Measurements from ENCODE around the gene GREB1L.

GREB1L gene

DNA sequence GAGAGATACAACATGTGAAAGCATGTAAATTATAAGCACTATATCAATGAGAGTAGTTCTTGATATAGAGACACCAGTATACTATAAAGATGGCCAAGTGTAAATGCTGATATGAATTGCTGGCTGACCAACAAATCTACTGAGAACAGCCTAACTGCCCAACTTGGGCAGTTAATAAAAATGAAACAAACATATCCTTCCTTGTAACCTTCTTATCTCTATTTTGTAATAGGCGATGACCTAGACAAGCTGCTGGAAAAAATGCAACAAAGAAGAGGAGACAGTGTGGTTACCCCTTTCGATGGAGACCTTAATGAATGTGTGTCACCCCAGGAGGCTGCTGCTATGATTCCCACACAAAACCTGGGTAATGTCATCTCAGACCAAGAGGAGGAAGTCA lies 209.8 kb downstream of the GREB1L start:
- no peak for FAIRE-seq

DNA sequence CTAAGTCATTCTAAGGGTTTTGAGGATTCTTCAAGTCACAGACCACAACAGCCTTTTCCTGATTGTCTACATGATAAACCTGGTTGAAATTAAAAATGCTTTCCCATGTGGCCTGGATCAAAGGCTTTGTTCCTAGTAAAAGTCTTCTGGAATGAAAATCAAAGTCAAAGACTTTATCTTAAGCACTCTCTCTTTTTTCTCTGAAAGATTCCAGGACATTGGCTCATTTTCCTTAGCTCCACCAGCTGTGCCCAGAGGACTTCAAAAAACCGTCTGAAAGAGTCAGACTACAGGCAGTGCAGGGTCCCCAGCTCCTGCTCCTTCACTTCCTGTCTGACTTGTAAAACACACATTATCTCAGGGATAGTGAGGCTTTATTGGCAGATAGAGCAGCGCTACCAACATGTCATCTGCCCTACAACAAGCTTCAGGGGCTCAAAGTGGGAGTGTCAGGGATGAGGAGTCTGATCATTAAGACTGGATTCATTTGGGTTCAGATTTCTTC lies 210.3 kb downstream of the GREB1L start:
- FAIRE-seq: no peak

DNA sequence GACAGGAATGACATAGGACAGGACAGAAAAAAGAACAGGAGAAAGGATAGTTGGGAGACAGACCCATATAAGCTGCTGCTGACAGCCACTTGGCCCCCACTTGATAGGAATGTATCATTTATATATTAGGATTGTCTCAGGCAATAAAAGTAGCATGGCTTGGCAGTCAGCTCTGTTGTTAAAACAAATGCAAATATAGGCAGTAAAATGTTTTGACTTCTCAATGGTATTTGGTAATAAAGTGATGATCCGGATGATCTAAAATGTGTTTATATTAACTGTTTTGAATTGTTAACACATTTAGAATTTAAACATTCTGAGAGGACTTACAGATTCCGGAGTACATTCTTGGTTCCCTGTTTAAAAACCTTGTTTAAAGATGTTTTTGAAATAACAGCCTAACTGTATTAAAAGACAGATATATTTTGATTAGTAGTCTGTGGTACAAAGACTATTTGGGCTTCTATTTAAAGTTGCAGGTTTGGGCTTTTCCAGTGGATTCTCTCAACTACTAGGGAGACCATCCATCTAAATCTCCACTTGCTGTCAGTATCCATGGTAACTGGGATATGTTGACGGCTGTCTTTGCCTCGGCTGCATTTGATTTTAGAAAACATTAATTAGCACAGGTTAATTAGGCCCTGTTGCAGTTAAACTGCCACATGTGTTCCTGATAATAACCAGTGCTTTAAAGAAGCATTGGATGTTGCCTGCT lies 210.9 kb downstream of the GREB1L start:
- FAIRE-seq: no peak

DNA sequence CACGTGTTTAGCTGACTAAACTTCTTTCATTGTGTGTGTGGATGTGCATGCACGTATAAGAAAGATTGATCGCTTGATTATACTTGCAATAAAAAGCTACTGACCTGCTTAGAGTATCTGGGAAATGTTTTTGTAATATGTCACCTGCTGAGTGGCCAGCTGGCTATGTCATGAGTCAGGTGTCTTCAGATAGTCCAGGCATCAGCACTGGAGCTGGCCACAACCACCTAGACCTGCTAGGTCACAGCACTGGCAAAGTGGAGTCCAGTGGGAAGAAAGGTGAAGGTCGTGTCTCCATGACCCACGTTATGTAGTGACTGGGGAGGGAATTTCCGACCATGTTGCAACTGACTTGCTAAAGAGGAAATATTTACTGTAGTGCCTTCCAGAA lies 211.5 kb downstream of the GREB1L start:
- no peak for FAIRE-seq

DNA sequence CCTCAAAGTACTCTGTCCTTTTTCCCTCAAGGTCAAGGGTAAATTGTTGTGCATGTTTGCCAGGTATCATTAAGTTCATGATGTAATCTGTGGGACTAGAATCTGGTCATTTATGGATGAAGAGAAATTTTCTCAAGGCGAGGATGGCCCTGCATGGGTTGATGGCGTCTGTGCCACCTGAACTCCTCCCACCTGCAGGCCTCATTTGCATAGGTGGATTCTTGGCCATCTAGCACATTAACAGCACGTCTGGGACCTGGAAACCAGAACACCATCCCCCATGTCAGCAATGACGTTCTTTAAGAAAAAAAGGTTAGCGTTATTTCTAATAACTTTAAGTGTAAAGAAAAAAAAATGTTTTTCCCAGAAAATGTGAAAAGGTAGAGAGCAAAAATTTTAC lies 212.7 kb downstream of the GREB1L start:
- FAIRE-seq: no peak

DNA sequence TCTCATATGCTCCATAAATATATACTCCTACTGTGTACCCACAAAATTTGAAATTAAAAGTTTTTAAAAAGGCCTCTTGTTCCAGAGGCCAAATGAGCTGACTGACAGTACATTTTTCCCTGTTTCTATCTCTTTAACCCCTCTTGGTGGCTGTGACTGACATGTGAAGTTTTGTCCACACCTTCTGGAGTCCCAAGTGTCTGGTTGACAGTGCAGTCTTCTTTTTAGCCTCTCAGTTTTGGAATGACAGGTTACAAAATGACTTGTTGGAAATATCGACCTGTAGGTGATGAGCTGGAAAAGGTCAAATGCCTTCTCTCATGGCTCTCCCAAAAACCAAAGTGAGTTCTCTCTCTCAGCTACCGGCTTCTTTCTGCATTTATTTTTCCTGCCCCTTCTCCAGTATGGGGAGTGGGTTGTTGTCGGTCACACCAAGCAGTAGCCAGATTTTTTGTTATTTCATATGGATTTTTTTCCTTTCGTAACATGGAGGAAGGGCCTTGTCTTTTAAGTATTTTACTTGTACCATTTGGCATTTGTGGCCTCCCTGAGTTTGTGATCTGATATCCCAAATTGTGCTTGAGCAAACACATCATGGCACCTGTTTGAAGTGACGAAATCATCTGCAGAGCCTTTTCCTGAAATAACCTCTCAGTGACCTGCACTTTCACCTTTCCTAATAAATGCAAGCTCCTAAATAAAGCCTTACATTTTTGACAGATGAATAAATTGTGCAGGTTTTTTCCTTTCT lies 214.6 kb downstream of the GREB1L start:
- FAIRE-seq: no peak

DNA sequence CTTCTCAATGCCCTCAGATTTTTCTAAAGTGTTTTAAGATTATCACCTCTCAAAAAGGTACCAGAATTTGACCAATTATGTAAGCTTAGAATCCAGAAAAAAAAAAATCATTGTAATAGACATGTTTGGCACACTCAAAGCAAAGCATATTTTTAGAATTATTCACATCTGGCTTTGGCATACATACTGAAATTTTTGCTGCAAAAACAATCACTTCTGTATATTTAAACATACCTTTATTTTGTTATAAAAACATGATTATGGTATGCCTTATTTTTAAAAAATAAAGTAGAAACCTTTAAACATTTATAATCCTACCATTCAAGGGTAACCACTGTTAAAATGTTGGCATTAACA lies 215.1 kb downstream of the GREB1L start:
- FAIRE-seq: no peak

DNA sequence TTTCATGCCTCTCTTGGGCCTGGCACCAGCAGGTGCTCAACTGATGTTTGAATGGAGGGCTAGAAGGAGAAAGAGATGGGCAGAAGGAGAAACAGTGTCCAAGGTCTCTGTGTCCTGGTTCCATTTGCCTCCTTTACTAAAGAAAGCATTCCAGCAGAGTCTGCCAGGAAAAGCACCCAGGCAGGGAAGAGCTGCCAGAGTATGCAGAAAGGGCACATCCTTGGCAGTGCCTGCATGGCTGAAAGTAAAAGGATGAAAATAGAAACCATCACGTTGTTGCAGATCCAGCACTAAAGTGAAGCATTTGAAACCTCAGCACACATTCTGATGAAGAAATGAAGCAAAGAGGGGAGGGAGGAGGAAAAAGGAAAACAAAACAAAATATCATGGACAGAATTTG lies 216.3 kb downstream of the GREB1L start:
- FAIRE-seq: no peak

DNA sequence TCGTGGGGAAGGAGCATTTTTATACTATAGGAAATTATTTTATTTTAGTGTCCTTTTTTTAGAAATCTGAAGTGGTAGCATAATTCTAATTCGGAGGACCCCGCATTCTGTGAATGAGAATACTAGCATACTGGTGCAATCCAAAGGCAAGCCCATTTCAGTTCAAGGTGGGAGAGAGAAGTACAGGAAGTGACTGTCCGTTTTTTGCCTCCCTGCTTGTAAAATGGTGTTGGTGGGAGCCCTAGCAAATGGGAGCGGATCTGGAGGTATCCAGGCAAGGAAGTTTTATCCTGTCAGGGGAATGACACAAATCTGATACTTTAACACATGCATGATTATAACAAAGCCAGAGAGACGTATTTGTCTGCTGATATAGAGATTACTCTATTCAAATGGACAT lies 216.8 kb downstream of the GREB1L start:
- FAIRE-seq: no peak

DNA sequence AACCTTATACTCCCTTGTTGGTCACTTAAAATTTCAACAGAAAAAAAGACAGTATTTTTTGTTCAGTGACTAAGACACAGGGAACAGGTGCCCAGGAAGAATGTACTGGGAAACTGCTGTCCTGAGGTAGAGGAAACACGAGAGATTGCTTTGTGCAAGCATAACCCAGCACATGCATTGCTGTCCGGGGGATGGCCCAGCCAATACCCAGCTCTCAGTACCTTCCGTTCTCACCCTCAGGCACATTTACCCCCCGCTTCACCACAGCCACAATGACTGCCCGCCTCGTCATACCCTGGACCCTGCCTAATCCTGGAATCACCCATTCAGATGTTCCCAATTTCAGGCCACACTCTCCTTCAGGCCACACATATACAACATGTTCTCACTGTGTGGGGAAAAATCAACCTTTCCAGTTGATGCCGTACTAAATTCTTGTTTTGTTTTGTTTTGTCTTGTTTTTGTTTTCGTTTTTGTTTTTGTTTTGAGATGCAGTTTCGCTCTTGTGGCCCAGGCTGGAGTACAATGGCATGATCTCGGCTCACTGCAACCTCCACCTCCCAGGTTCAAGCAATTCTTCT lies 217.8 kb downstream of the GREB1L start:
- no peak for FAIRE-seq

DNA sequence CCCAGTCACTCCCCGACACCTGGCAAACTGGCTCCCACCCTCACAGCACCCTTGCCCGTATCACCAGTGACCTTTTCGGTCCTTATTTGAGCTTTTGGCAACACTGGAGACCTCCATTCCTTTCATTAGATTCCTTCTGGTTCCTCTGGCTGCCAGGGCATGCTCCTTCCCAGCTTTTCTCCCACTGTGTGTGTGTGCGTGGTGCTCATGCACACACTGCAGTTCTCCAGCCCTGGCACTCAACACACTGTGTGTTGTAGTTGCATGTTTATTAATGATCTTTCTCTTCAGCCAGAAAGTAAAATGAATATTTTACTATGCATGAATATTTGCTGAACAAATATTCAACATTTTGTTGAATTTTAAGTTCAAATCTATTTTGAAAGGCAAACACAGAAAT lies 219.4 kb downstream of the GREB1L start:
- no peak for FAIRE-seq

DNA sequence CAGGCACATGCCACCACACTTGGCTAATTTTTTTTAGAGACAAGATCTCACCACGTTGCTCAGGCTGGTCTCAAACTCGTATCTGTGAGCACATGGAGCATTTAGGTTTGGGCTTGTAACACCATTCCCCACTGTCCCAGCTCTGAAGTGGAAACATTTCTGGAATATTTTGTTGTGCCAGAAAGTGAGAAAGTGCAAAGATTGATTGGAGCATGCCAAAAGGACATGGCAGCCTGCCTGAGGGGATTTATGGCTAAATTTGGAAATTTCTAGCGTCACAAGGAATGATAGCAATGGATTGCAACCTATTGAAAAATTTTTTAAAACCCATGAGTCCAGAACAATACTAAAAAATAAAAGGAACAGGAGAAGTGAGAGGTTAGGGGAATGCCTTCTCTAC lies 221.7 kb downstream of the GREB1L start:
- FAIRE-seq: no peak

DNA sequence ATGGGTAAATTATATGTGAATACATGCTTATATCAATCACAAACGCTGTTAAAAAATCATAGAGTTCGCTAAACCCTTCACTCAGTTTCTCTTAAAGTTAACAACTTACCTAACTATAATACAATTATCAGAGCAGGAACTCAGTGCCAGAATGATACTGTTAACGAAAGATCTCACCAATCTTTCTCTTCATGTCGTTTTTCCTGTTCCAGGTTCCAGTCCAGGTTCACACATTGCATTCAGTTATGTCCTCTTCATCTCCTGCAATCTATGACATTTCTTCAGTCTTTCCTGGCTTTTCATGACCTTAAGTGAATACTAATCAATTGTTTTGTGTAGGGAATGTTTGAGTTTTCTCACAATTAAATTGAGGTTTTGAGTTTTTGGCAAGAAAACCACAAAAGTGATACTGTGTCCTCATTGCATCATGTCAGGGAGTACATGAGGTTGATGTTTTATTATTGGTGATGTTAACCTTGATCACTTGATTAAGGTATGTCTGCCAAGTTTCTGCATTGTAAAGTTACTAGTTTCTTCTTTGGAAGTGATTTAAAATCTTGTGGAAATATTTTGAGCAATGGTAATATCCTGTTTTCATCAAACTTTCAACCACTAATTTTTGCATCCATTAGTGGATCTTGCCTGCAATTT lies 226.6 kb downstream of the GREB1L start:
- no peak for FAIRE-seq

DNA sequence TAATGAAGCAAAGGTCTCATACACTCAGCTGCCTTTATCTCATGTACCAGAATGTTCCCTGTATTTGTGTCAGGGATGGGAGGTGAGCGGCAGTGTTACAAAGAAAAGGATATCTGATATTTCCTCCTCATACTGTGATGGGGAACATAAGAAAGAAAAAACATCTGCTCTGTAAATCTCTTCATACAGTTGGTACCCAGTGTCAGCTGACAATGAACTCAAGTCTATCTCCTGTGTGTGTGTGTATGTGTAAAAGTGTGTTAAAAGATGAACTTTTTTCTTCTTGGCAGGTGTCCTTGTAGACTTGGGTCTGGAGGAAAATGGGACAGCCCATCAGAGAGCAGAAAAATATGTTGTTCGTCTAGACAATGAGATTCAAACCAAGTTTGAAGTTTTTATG lies 230.7 kb downstream of the GREB1L start:
- no peak for FAIRE-seq

DNA sequence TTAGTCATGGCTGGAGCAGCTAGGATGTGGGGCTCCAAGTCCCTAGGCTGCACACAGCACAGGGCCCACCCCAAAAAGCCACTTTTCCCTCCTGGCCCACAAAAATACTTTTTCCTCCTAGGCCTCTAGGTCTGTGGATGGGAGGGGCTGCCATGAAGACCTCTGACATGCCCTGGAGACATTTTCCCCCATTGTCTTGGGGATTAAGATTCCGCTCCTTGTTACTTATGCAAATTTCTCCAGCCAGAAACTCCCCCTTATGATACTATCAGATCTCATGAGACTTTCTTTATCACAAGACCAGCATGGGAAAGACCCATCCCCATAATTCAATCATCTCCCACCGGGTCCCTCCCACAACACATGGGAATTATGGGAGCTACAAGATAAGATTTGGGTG lies 232.6 kb downstream of the GREB1L start:
- no peak for FAIRE-seq

DNA sequence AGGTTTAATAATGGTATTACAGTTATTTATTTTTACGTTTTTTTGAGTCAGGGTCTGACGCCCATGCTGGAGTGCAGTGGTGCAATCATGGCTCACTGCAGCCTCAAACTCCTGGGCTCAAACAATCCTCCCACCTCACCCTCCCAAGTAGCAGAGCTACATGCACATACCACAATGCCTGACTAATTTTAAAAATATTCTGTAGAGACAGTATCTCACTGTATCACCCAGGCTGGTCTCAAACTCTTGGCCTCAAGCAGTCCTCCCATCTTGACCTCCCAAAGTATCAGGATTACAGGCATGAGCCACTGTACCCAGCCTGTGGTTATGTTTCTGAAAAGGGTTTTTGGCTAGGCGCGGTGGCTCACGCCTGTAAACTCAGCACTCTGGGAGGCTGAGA lies 237.7 kb downstream of the GREB1L start:
- FAIRE-seq: no peak

DNA sequence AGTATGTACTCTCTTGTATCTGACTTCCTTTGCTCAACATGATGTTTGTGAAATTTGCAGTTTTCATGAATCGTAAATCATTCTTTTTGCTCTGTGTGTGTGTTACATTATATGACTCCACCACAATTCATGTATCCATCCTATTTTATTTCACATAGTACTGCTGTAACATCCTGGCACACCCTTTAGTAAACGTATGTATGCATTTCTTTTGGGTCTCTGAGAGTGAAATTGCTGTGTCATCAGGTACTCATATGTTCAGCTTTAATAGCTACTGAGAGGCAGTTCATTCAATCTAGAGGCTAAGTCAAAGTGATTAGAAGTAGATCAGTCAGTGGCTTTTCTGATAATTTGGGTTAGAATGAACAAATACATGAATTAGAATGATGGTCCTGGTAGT lies 239.7 kb downstream of the GREB1L start:
- FAIRE-seq: no peak

DNA sequence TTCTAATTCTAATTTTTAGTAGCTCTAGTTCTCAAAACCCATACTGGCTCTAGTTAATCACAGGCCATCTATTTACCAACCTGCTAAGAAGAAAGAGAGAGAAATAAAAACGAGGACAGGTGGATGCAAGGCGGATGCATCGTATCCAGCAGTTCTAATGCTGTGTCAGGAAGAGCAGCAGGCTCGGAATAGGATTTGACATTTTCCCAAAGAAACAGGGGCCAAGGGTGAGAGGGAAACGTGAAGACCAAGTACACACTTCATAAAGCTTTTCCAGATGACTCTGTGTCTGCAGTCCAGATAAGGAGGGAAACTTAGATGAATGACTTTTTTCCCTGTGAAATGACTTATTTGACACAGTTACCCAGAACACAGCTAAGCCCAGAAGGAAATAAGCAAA lies 241.0 kb downstream of the GREB1L start:
- no peak for FAIRE-seq

DNA sequence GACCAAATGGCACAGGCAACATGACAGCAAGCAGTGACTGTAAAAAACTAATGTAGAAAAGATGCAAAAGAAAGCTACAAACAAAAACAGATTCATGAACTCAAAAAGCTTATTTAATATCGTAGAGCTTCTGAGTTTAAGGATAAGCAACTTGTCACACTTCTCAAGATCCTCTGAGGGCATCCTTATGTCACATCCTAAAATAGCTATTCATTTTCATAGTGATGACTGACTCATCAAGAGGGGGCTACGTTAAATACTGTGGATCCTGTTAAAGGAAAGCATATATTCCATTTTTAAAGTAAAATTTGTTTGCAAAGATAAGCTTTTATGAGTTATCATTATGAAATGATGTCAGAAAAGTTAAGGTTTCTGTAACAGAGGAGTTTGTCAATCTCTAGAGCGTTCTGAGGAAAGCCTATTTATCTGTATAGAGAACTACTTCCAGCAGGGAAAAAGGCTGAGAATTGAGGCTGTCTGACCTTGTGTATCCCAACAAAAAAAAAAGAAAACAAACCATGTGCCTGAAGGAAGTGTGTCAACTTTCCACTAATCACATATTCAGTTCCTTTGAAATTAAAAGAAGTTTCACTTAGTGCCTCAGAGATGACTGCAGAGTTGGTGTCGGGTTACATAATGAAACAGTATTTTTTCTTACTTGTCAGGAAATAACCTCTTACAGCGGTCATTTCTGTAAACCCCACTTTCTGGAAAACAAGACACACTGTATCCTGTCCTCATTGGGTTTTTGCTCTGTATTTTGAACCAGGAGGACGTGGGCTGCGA lies 243.0 kb downstream of the GREB1L start:
- FAIRE-seq: no peak

DNA sequence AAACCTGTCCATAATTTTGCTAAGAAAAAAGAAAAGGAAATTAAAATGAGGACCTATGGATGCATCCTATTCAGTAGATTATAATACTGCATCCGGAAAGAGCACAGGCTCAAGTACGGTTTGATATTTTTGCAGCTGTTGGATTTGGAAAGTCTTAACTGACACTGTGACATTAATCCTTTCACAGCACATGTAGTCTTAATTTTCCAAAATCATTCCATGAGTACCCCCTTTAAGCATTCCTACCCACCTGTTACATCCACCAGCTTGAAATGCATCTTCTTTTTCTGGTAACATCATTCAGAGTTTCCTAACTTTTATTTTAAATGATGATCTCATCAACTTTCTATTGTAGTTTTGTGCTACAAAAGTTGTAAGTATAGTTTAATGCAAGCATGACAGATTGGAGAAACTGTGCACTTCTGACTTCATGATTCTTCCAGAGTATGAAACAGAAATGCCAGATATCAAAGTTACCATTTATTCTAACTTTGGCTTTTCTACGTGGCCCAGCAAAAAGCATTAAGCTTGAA lies 244.9 kb downstream of the GREB1L start:
- no peak for FAIRE-seq

DNA sequence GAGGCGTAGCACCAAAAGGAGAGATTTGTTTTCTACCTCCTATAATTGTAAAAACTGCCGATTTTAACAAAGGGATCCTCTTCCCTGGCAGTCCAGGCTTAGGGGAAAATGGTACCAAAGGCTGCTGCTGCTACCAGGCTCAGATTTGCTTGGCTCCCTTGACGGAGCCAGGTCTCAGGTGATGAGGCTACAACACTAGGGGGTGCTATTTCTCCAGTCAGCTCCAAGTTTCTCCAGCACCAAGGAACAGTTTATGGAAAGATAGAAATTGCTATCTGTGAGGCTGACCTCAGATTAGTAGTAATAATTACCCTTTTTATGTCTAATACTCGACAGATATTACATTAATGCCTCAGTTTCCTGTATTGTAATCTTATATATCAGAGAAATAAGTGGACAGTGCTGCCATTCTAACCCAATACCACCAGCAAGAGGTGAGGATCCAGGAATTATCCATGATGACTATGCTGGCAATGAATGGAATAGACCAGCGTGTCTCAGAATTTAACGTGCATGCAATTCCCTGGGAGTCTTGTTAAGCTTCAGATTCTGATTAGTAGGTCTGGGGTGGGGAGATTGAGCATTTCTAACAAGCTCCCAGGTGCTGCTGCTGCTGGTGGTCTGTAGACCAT lies 247.2 kb downstream of the GREB1L start:
- FAIRE-seq: no peak

DNA sequence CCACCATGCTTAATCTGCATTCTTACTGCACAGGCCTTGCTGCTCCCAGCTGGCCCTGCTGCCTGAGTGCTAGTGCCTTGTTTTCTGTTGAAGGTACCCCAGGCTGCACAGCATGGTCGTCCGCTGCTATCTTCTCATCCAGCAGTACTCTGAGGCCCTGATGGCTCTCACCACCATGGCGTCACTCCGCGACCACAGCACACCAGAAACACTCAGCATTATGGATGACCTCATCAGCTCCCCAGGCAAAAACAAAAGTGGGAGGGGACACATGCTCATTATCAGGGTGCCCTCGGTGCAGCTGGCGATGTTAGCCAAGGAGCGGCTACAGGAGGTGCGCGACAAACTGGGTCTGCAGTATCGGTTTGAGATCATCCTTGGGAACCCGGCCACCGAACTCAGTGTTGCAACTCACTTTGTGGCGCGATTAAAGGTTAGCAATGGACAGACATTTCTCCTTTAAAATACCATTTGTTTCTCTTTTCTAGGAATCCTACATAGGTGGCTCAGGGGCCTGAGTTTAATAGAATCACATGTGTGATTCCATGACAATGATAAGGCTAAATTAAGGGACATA lies 248.0 kb downstream of the GREB1L start:
- no peak for FAIRE-seq
